Calu3 (cell line): ENCODE measurements around the gene BLOC1S4. TPM values are rescaled to one million over a fixed set of nuclear protein-coding genes. Genes with fewer than 3 reads are reported as not detected.
"Not testable (repeated sequence)": the region's sequence is repeated elsewhere in the genome, so short reads cannot be mapped to it uniquely, and the experiment has no call there.

Experiments
- BruUV-seq: library from RNA; stranded (reverse); fragments of 400-500 nt; replicated peaks from 2 replicates; lab custom pipeline; 2021; lab: Mats Ljungman, UMichigan
- CTCF ChIA-PET: fragments of 300-600 bp; sonication (Branson Sonifier 250); formaldehyde crosslinking; loops from one replicate; lab custom pipeline; 2022; ENCODE audit warnings: antibody characterized with exemption; lab: Charles Lee
- DNase-seq: peaks from one replicate; pipeline ENCODE4 v3.0.0; 2022
- H3K27ac Mint-ChIP-seq: one replicate; pipeline ENCODE4 v1.8.0; 2022; ENCODE audit warnings: mixed read lengths; ENCODE audit not compliant: unreplicated experiment
- H3K27me3 Mint-ChIP-seq: one replicate; pipeline ENCODE4 v1.8.0; 2022; ENCODE audit warnings: mixed read lengths; ENCODE audit not compliant: unreplicated experiment
- H3K36me3 Mint-ChIP-seq: one replicate; pipeline ENCODE4 v1.8.0; 2022; ENCODE audit warnings: mild to moderate bottlenecking, moderate library complexity, mixed read lengths; ENCODE audit not compliant: insufficient read depth, unreplicated experiment
- H3K4me1 Mint-ChIP-seq: one replicate; pipeline ENCODE4 v1.8.0; 2022; ENCODE audit warnings: mild to moderate bottlenecking, low read depth, mixed read lengths; ENCODE audit not compliant: unreplicated experiment
- H3K4me3 Mint-ChIP-seq: one replicate; pipeline ENCODE4 v1.8.0; 2022; ENCODE audit warnings: mild to moderate bottlenecking, low read depth, moderate library complexity, mixed read lengths; ENCODE audit not compliant: unreplicated experiment
- H3K9me3 Mint-ChIP-seq: one replicate; pipeline ENCODE4 v1.8.0; 2022; ENCODE audit warnings: low read depth, mixed read lengths; ENCODE audit not compliant: unreplicated experiment
- intact Hi-C: fragments of 100-400 bp; cut with micrococcal nuclease; formaldehyde crosslinking; loops from one replicate; pipeline ENCODE4 v1.10.0; 2022; ENCODE audit not compliant: unreplicated experiment
- total RNA-seq: library from RNA; stranded (reverse); gene quantifications from 2 replicates; pipeline ENCODE4 v1.2.3, GENCODE V29; 2022
- TF ChIP-seq, protein P1 (sequence below): fragments of 200-600 bp; IDR thresholded peaks from one replicate; pipeline ENCODE4 v1.8.0; 2022; ENCODE audit warnings: antibody characterized with exemption; ENCODE audit not compliant: unreplicated experiment

The BLOC1S4 gene
- total RNA-seq, 1 experiment from 2014 or later: 9.2 TPM

DNA sequence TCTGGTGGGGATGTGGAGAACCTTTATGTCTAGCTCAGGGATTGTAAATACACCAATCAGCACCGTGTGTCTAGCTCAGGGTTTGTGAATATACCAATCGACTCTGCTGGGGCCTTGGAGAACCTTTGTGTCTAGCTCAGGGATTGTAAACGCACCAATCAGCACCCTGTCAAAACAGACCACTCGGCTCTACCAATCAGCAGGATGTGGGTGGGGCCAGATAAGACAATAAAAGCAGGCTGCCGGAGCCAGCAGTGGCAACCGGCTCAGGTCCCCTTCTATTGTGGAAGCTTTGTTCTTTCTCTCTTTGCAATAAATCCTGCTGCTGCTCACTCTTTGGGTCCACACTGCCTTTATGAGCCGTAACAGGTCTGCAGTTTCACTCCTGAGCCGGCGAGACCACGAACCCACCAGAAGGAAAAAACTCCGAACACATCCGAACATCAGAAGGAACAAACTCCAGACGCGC, 42.7 kb upstream of the BLOC1S4 start:
- Mint-ChIP-seq H3K4me1 (peaks cover 23% of the 10 kb centered on the region), H3K36me3 (peaks cover 39% of the 10 kb centered on the region), H3K27ac (peak overlapping the region; percentile 47), H3K4me3 (peak overlapping the region; percentile 87)
- DNase-seq, H3K27me3 Mint-ChIP-seq, H3K9me3 Mint-ChIP-seq, CTCF ChIA-PET, intact Hi-C loops: not testable (repeated sequence)
- BruUV-seq: TSS peak; percentile 85

DNA sequence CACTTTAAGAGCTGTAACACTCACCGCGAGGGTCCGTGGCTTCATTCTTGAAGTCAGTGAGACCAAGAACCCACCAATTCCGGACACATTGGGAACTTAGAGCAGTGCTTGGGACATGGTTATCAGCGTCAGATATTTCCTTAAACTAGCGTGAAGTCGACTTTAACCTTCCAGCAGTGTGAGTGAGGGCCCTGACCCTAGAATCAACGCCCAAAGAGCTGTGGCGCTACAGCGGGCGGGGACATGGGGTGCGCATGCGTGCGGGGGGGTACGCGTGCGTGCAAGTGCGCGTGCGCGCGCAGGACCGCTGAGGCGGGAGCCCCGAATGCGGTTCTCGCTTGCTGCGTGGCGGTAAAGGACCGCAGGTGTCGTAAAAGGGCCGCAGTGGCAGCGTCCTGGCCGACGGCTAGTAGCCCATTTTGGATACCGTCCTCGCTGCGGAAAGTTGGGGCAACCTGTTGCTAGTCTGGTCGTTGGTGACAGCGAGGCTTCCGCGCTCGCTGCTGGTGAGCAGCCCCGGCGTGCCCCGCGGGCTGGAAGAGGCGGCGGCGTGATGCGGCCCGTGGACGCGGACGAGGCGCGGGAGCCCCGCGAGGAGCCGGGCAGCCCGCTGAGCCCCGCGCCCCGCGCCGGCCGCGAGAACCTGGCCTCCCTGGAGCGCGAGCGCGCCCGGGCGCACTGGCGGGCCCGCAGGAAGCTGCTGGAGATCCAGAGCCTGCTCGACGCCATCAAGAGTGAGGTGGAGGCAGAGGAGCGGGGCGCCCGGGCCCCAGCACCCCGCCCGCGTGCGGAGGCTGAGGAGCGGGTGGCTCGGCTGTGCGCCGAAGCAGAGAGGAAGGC, 42.1 kb upstream of the BLOC1S4 start:
- TF ChIP-seq, protein P1, sequence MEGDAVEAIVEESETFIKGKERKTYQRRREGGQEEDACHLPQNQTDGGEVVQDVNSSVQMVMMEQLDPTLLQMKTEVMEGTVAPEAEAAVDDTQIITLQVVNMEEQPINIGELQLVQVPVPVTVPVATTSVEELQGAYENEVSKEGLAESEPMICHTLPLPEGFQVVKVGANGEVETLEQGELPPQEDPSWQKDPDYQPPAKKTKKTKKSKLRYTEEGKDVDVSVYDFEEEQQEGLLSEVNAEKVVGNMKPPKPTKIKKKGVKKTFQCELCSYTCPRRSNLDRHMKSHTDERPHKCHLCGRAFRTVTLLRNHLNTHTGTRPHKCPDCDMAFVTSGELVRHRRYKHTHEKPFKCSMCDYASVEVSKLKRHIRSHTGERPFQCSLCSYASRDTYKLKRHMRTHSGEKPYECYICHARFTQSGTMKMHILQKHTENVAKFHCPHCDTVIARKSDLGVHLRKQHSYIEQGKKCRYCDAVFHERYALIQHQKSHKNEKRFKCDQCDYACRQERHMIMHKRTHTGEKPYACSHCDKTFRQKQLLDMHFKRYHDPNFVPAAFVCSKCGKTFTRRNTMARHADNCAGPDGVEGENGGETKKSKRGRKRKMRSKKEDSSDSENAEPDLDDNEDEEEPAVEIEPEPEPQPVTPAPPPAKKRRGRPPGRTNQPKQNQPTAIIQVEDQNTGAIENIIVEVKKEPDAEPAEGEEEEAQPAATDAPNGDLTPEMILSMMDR: no peak
- Mint-ChIP-seq H3K9me3 (no peaks in the 10 kb centered on the region), H3K36me3 (peaks cover 39% of the 10 kb centered on the region), H3K27ac (peak overlapping the region; percentile 47), H3K27me3 (no peaks in the 10 kb centered on the region), H3K4me3 (peak overlapping the region; percentile 87), H3K4me1 (peaks cover 23% of the 10 kb centered on the region)
- peak; percentile 87 for DNase-seq
- intact Hi-C loops: loop anchor here (2.0 kb wide), 1 partner anchor 15 kb away; no protein-coding TSS in a partner anchor
- CTCF ChIA-PET: interaction anchor here (0.8 to 1.9 kb wide), 7 partner anchors 10 to 97 kb away, joined by 3 to 26 read pairs (median 3); partner anchors contain the start of gene BLOC1S4
- no TSS peak for BruUV-seq

DNA sequence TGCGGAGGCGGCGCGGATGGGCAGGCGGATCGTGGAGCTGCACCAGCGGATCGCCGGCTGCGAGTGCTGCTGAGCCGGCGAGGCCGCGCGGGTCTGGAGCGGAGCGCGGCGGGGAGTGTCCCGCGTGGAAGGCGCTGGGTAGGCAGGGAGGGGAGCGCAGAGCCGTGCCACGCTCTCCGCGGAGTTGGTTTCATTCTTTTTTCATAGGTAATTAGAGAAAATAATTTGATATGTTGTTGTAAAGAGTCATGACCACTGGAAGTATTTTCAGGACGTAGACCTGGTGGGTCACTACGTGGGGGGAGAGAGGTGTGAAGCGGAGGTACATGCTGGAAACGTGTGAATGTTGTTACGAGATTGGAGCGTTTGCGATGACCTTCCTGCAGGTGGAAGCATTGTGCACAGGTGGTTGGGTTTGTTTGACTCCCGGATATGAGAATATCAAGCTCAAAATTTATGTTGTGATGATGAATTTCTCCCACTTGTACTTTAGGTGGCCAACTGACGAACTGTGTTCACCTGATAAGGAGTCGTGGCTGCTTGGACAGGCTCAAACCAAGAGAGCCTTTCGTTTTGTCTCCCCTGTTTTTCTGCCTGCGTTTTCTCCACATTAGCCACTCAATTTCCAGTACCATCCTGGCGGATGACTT, 41.3 kb upstream of the BLOC1S4 start:
- Mint-ChIP-seq H3K4me3 (peak overlapping the region; percentile 87), H3K27me3 (no peaks in the 10 kb centered on the region), H3K9me3 (no peaks in the 10 kb centered on the region), H3K36me3 (peaks cover 39% of the 10 kb centered on the region), H3K4me1 (peaks cover 23% of the 10 kb centered on the region), H3K27ac (peak overlapping the region; percentile 33)
- DNase-seq: peak; percentile 46
- CTCF ChIA-PET: interaction anchor here (0.7 to 1.9 kb wide), 9 partner anchors 9 to 199 kb away, joined by 3 to 26 read pairs (median 3); partner anchors contain the start of genes BLOC1S4 and MRFAP1L1
- TF ChIP-seq, protein P1: peak; percentile 59
- intact Hi-C loops: loop anchor here (2.0 kb wide), 1 partner anchor 14 kb away; no protein-coding TSS in a partner anchor
- no TSS peak for BruUV-seq

DNA sequence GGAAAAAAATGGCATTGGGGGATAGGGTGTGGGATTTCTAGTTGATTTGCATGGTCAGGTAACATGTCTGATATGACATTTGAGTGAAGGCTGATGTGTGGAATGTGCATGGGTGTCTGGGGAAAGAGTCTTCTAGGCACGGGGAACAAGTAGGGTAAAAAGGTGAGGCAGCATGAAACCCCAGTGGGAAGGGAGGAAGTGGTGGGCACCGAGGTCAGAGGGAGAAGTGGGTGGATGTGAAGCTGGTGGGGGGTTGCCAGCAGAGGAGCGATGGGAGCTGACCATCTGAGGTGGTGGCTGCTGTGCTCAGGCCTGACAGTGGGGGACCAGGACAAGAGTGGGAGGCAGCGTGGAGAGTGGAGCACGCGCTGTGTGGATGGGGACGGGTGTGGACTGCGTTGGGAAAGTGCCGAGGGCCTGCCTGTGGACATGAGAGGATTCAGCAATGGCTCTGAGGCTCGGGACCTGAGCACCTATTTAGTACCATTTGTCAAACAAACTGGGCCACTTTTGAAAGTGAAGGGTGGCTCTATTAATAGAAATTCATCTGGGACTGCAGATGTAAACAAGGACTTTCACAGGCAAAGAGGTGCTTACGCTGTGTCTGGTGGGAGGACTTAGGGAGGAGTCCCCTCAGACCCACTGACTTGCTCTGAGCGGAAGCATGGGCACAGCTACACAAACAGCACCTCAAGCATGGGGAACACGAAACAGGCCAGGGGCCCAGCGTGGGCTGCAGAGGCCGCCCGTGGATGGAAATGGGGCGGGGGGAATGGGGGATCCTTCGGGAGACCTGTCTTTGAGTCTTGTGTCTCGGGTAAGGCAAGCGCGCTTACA, 39.0 kb upstream of the BLOC1S4 start:
- H3K27me3 Mint-ChIP-seq: no peaks in the 10 kb centered on the region
- no peaks in the 10 kb centered on the region for H3K9me3 Mint-ChIP-seq
- H3K4me1 Mint-ChIP-seq: peaks cover 23% of the 10 kb centered on the region
- H3K27ac Mint-ChIP-seq: no peak overlapping the region
- DNase-seq: no peak
- peaks cover 43% of the 10 kb centered on the region for H3K36me3 Mint-ChIP-seq
- no TSS peak for BruUV-seq
- CTCF ChIA-PET: no interaction called here
- peak overlapping the region; percentile 87 for H3K4me3 Mint-ChIP-seq
- intact Hi-C loops: no loop called here
- TF ChIP-seq, protein P1: no peak
